ENCODE data around the gene PRG3. TPM values are rescaled to one million over a fixed set of nuclear protein-coding genes. Genes with fewer than 3 reads are reported as not detected.
A peak's percentile ranks its signal among the peaks of the same experiment; 100 is the strongest.
"Not testable (repeated sequence)": the region's sequence is repeated elsewhere in the genome, so short reads cannot be mapped to it uniquely, and the experiment has no call there.

PRG3 gene
- total RNA-seq, 2 experiments from 2014 or later: not detected

DNA sequence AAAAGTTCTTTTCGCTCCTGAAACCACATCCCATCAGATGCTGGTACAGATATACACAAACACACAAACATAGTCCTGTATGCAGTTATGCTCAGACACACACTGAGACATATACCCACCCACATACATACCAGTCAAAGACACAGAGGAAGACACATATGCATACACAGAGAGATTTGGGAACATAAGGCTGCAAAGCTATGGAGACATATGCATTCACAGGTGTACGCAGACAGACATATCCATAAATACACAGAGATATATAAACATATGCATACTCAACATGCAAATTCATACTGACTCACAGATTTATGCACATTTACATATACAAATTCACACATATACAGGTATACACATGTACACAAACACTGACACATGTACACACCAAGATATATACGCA, 6.0 kb downstream of the PRG3 start:
- no peak for DNase-seq
- Mint-ChIP-seq H3K9me3 (no peaks in the 10 kb centered on the region), H3K27me3 (peaks cover 1% of the 10 kb centered on the region), H3K36me3 (ENCODE audit: low read depth) (no peaks in the 10 kb centered on the region), H3K4me1 (no peaks in the 10 kb centered on the region), H3K27ac (no peak overlapping the region), H3K4me3 (no peak overlapping the region)
- POLR2A ChIA-PET: no interaction called here
- CTCF ChIA-PET: interaction anchor here (0.9 kb wide), 1 partner anchor 41 kb away, joined by 4 read pairs; no protein-coding TSS in a partner anchor

GRCh38 chr11:57373146-57373545, 7.8 kb downstream of the PRG3 start:
- H3K36me3 Mint-ChIP-seq (ENCODE audit: low read depth): no peaks in the 10 kb centered on the region
- no peak overlapping the region for H3K27ac Mint-ChIP-seq
- ChIA-PET CTCF (interaction anchor here (1.3 kb wide), 1 partner anchor 11 kb away, joined by 4 read pairs; no protein-coding TSS in a partner anchor), POLR2A (no interaction called here)
- DNase-seq: no peak
- H3K4me1 Mint-ChIP-seq: no peaks in the 10 kb centered on the region
- H3K9me3 Mint-ChIP-seq: no peaks in the 10 kb centered on the region
- H3K27me3 Mint-ChIP-seq: peaks cover 1% of the 10 kb centered on the region
- no peak overlapping the region for H3K4me3 Mint-ChIP-seq

DNA sequence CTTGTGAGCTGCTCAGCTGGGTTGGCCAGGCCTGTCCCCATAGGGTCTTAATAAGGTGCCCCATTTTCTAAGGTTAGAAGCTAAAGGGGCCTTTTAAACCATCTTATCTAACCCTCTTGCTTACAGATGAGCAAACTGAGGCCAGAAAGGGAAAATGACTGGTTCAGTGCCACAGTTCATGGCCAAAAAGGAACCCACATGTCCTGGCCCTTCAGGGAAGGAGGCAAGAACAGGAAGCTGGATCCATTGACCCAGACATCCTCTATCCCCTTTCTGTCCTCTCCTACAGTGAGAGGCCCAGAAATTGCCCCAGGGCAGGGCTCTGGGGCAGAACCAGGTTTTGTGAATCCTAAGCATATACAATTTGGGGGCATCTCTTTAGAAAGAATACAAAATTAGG, 10.0 kb downstream of the PRG3 start:
- Mint-ChIP-seq H3K27ac (no peak overlapping the region), H3K27me3 (no peaks in the 10 kb centered on the region), H3K4me1 (no peaks in the 10 kb centered on the region), H3K9me3 (no peaks in the 10 kb centered on the region), H3K36me3 (ENCODE audit: low read depth) (no peaks in the 10 kb centered on the region), H3K4me3 (no peak overlapping the region)
- no peak for DNase-seq
- POLR2A ChIA-PET: no interaction called here
- CTCF ChIA-PET: interaction anchor here (0.6 to 2.1 kb wide), 3 partner anchors 18 to 25 kb away, joined by 3 to 4 read pairs (median 3); no protein-coding TSS in a partner anchor

DNA sequence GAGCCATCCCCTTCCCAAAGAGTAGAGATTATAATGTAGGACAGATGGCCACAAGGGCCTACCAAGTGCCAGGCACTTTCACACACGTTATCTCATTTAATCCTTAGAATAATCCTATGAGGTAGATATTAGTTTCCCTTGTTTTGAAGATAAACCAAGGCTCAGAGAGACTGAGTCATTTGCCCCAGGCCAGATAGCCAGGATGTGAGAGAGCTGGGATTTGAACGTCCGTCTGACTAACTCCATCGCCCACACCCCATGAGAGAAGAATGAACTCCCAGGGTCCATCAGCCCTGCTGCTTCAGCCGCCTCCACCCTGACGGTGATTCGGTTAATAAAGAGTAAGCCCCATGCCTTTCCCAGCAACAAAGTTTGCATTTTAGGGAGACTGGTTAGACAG, 10.7 kb downstream of the PRG3 start:
- no peaks in the 10 kb centered on the region for H3K4me1 Mint-ChIP-seq
- no peaks in the 10 kb centered on the region for H3K27me3 Mint-ChIP-seq
- ChIA-PET POLR2A (no interaction called here), CTCF (interaction anchor here (0.6 to 2.1 kb wide), 3 partner anchors 25 to 486 kb away, joined by 3 to 4 read pairs (median 3); no protein-coding TSS in a partner anchor)
- no peaks in the 10 kb centered on the region for H3K9me3 Mint-ChIP-seq
- H3K27ac Mint-ChIP-seq: no peak overlapping the region
- H3K4me3 Mint-ChIP-seq: no peak overlapping the region
- no peak for DNase-seq
- no peaks in the 10 kb centered on the region for H3K36me3 Mint-ChIP-seq (ENCODE audit: low read depth)

GRCh38 chr11:57368845-57369232, 12.1 kb downstream of the PRG3 start:
- Mint-ChIP-seq H3K27me3 (no peaks in the 10 kb centered on the region), H3K27ac (peak overlapping the region; percentile 19), H3K4me1 (no peaks in the 10 kb centered on the region), H3K9me3 (no peaks in the 10 kb centered on the region), H3K36me3 (ENCODE audit: low read depth) (no peaks in the 10 kb centered on the region), H3K4me3 (no peak overlapping the region)
- ChIA-PET CTCF (interaction anchor here (0.6 to 1.0 kb wide), 2 partner anchors 9 to 19 kb away, joined by 3 to 4 read pairs; no protein-coding TSS in a partner anchor), POLR2A (no interaction called here)
- DNase-seq: no peak

GRCh38 chr11:57368106-57368844, 12.7 kb downstream of the PRG3 start:
- Mint-ChIP-seq H3K4me3 (no peak overlapping the region), H3K9me3 (no peaks in the 10 kb centered on the region), H3K4me1 (no peaks in the 10 kb centered on the region), H3K36me3 (ENCODE audit: low read depth) (no peaks in the 10 kb centered on the region), H3K27ac (peak overlapping the region; percentile 19), H3K27me3 (no peaks in the 10 kb centered on the region)
- CTCF ChIA-PET: interaction anchor here (0.6 to 1.0 kb wide), 2 partner anchors 10 to 18 kb away, joined by 3 to 4 read pairs; no protein-coding TSS in a partner anchor
- POLR2A ChIA-PET: no interaction called here
- no peak for DNase-seq

DNA sequence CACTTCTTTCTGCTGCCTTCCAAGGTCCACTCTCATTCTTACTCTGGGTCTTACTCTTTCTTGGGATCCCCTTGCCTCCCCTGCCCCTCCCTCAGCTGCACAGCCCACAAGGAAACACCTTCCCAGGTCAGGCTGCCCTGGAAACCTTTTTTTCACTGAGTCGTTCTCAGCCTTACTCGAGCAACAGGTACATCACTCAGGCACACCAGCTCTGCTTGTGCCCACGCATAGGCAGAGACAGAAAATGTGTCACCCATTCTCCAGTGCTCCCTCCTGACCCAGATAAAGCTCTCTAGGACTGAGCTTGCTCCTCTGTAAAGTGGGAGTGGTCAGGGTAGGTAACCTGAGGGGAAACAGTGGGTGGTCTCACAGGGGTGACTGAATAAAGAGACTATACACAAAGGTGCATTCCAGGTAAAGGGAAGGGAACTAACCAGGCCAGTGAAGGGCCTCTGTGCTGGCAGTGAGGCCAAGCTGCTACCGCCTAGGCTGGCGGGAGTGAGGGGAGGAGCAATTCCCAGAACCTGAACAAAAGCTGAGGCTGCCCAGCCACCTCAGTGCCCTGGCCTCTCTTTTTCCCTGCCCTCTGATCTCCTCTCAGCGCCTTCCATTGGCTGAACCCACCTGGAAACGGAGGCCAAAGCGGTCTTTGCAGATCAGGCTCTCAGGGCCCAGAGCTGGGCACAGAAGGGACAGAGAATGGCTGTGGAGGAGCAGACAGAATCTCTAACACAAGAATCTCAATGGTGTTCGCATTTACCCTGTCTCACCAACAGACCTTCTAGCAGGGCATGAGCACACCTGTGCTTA, 15.9 kb downstream of the PRG3 start:
- ChIA-PET POLR2A (no interaction called here), CTCF (interaction anchor here (0.8 to 1.3 kb wide), 2 partner anchors 28 to 81 kb away, joined by 3 read pairs; no protein-coding TSS in a partner anchor)
- Mint-ChIP-seq H3K4me3 (no peak overlapping the region), H3K27me3 (no peaks in the 10 kb centered on the region), H3K9me3 (no peaks in the 10 kb centered on the region), H3K27ac (no peak overlapping the region), H3K4me1 (no peaks in the 10 kb centered on the region), H3K36me3 (ENCODE audit: low read depth) (no peaks in the 10 kb centered on the region)
- no peak for DNase-seq

- ChIA-PET POLR2A (no interaction called here), CTCF (interaction anchor here (1.2 to 1.7 kb wide), 3 partner anchors 10 to 30 kb away, joined by 3 to 4 read pairs (median 3); no protein-coding TSS in a partner anchor)
- Mint-ChIP-seq H3K27me3 (no peaks in the 10 kb centered on the region), H3K4me1 (no peaks in the 10 kb centered on the region), H3K27ac (no peak overlapping the region), H3K4me3 (no peak overlapping the region), H3K36me3 (ENCODE audit: low read depth) (no peaks in the 10 kb centered on the region), H3K9me3 (no peaks in the 10 kb centered on the region)
- DNase-seq: no peak
These were observed 17.5 kb downstream of the PRG3 start for GRCh38 chr11:57363131-57364080.

DNA sequence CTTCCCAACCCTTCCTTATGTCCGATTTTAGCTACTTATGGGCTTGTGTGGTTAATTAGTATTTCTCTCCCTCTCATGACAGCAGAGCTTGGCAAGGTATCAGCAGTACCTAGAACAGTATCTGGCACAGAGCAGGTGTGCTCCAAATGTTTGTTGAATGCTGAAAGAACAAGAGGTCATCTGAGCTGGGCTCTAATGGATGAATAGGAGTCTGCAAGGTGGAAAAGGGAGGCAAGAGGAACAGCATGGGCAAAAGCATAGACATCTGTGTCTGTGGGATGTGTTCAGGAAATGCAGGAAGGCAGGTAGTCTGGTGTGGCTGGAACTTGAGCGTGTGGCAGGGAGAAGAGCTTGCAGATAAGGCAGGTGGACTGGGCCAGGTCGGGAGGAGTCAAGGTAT, 19.0 kb downstream of the PRG3 start:
- Mint-ChIP-seq H3K4me3 (no peak overlapping the region), H3K27ac (no peak overlapping the region), H3K27me3 (no peaks in the 10 kb centered on the region), H3K9me3 (no peaks in the 10 kb centered on the region), H3K36me3 (ENCODE audit: low read depth) (no peaks in the 10 kb centered on the region), H3K4me1 (no peaks in the 10 kb centered on the region)
- ChIA-PET POLR2A (no interaction called here), CTCF (interaction anchor here (0.6 to 1.7 kb wide), 4 partner anchors 11 to 341 kb away, joined by 3 to 4 read pairs (median 3); no protein-coding TSS in a partner anchor)
- no peak for DNase-seq

DNA sequence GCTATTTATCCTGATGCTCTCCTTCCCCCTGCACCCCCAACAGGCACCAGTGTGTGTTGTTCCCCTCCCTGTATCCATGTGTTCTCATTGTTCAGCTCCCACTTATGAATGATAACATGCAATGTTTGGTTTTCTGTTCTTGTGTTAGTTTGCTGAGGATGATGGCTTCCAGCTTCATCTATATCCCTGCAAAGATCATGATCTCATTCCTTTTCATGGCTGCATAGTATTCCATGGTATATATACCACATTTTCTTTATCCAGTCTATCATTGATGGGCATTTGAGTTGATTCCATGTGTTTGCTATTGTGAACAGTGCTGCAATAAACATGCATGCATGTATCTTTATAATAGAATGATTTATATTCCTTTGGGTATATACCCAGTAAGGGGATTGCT, 19.5 kb downstream of the PRG3 start:
- H3K27ac Mint-ChIP-seq; H3K4me1 Mint-ChIP-seq; DNase-seq; H3K36me3 Mint-ChIP-seq (ENCODE audit: low read depth); H3K9me3 Mint-ChIP-seq; POLR2A ChIA-PET; H3K27me3 Mint-ChIP-seq; H3K4me3 Mint-ChIP-seq: not testable (repeated sequence)
- CTCF ChIA-PET: interaction anchor here (0.9 kb wide), 1 partner anchor 132 kb away, joined by 3 read pairs; no protein-coding TSS in a partner anchor

DNA sequence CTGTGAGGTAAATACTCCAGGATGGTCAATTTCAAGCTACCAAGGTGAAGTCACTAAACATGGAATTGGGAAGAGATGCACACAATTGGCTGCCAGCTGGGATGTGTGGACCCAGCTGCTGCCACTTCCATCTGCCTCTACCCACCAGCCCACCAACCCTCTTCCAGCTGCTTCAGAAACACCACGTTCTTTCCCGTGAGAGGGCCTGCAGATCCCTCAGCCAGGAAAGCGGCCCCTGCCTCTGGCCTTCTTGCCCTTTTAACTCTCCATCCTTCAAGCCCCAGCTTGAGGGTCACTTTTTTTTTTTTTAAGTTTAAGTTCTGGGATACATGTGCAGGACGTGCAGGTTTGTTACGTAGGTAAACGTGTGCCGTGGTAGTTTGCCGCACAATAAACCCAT, 20.0 kb downstream of the PRG3 start:
- Mint-ChIP-seq H3K36me3 (ENCODE audit: low read depth) (no peaks in the 10 kb centered on the region), H3K4me3 (no peak overlapping the region), H3K27me3 (peaks cover 8% of the 10 kb centered on the region), H3K27ac (no peak overlapping the region), H3K4me1 (peaks cover 4% of the 10 kb centered on the region), H3K9me3 (no peaks in the 10 kb centered on the region)
- ChIA-PET POLR2A (no interaction called here), CTCF (interaction anchor here (0.6 to 1.3 kb wide), 3 partner anchors 81 to 132 kb away, joined by 3 to 8 read pairs (median 3); no protein-coding TSS in a partner anchor)
- no peak for DNase-seq

Data from activated CD4-positive, alpha-beta T cell treated with anti-CD3 and anti-CD28 coated beads, Interleukin-2, amount 10 ng/mL, durations not matched to agents 7 days and 5 days (primary cell).